ENCODE results near the gene NADK. TPM values are rescaled to one million over a fixed set of nuclear protein-coding genes. Genes with fewer than 3 reads are reported as not detected.

The NADK gene
- total RNA-seq, 2 experiments from 2014 or later = 156 to 184 TPM

- intact Hi-C loops (cut with micrococcal nuclease; ENCODE audit: unreplicated experiment) = no loop called here
Measured at GRCh38 chr1:1797731-1798341, 19.6 kb upstream of the NADK start.

GRCh38 chr1:1796466-1796865 is 18.2 kb upstream of the NADK start:
- BruUV-seq (replicated peaks) = no TSS peak
- no peak overlapping the region for H3K4me3 ChIP-seq (ENCODE audit: low read depth, low read length, poor library complexity, severe bottlenecking)
- H3K9me3 ChIP-seq (ENCODE audit: low read length) = no peaks in the 10 kb centered on the region
- intact Hi-C loops (cut with micrococcal nuclease; ENCODE audit: unreplicated experiment) = no loop called here
- peak; percentile 43 for DNase-seq (ENCODE audit: low spot score)
- peaks cover 42% of the 10 kb centered on the region for H3K79me2 ChIP-seq (ENCODE audit: insufficient read depth, low read depth, low read length)
- H3K36me3 ChIP-seq (ENCODE audit: insufficient read depth, low read length) = peaks cover 98% of the 10 kb centered on the region
- TF ChIP-seq EZH2phosphoT487 (IDR thresholded peaks at IDR 0.05; ENCODE audit: borderline replicate concordance, low read depth, low read length) (no peak), CTCF (conservative IDR thresholded peaks at IDR 0.05; ENCODE audit: low read length) (peak; percentile 71)
- peaks cover 5% of the 10 kb centered on the region; the same call in 1 of the 2 replicates for H4K20me1 ChIP-seq (ENCODE audit: insufficient read depth, low read length)
- H3K4me1 ChIP-seq (ENCODE audit: insufficient read depth, low read length, poor library complexity, severe bottlenecking) = peaks cover 13% of the 10 kb centered on the region
- H3K27ac ChIP-seq (ENCODE audit: low read depth, low read length, poor library complexity, severe bottlenecking) = no peak overlapping the region
- no peaks in the 10 kb centered on the region for H3K9me2 ChIP-seq (ENCODE audit: insufficient read depth, low read length)
- no peak overlapping the region for H2AFZ ChIP-seq (ENCODE audit: low read length)
- ChIA-PET POLR2A (interaction anchor here (0.5 to 1.6 kb wide), 2 partner anchors 17 to 32 kb away, joined by 3 read pairs; no protein-coding TSS in a partner anchor), CTCF (ENCODE audit: unreplicated experiment) (no interaction called here)
- H3K4me2 ChIP-seq (ENCODE audit: low read length) = no peak overlapping the region

More at GRCh38 chr1:1797731-1798341, 19.6 kb upstream of the NADK start:
- no TSS peak for BruUV-seq (replicated peaks)
- peak; percentile 21 for DNase-seq (ENCODE audit: low spot score)
- ChIA-PET CTCF (ENCODE audit: unreplicated experiment) (no interaction called here), POLR2A (interaction anchor here (0.6 kb wide), 1 partner anchor 23 kb away, joined by 3 read pairs; no protein-coding TSS in a partner anchor)
- no peak overlapping the region for H2AFZ ChIP-seq (ENCODE audit: low read length)
- TF ChIP-seq EZH2phosphoT487 (IDR thresholded peaks at IDR 0.05; ENCODE audit: borderline replicate concordance, low read depth, low read length) (no peak), CTCF (conservative IDR thresholded peaks at IDR 0.05; ENCODE audit: low read length) (no peak)
- H3K9me3 ChIP-seq (ENCODE audit: low read length) = no peaks in the 10 kb centered on the region
- H3K4me1 ChIP-seq (ENCODE audit: insufficient read depth, low read length, poor library complexity, severe bottlenecking) = peaks cover 19% of the 10 kb centered on the region
- peaks cover 55% of the 10 kb centered on the region for H3K79me2 ChIP-seq (ENCODE audit: insufficient read depth, low read depth, low read length)
- H3K27ac ChIP-seq (ENCODE audit: low read depth, low read length, poor library complexity, severe bottlenecking) = peak overlapping the region; percentile 36
- H4K20me1 ChIP-seq (ENCODE audit: insufficient read depth, low read length) = peaks cover 5% of the 10 kb centered on the region; the same call in 1 of the 2 replicates
- no peak overlapping the region for H3K4me2 ChIP-seq (ENCODE audit: low read length)
- H3K4me3 ChIP-seq (ENCODE audit: low read depth, low read length, poor library complexity, severe bottlenecking) = no peak overlapping the region
- peaks cover 98% of the 10 kb centered on the region for H3K36me3 ChIP-seq (ENCODE audit: insufficient read depth, low read length)
- H3K9me2 ChIP-seq (ENCODE audit: insufficient read depth, low read length) = no peaks in the 10 kb centered on the region

- no peak for DNase-seq (ENCODE audit: low spot score)
- Histone ChIP-seq H3K4me3 (ENCODE audit: low read depth, low read length, poor library complexity, severe bottlenecking) (no peak overlapping the region), H3K9me3 (ENCODE audit: low read length) (no peaks in the 10 kb centered on the region), H2AFZ (ENCODE audit: low read length) (no peak overlapping the region), H3K4me2 (ENCODE audit: low read length) (no peak overlapping the region), H3K36me3 (ENCODE audit: insufficient read depth, low read length) (peaks cover 97% of the 10 kb centered on the region), H3K9me2 (ENCODE audit: insufficient read depth, low read length) (no peaks in the 10 kb centered on the region), H4K20me1 (ENCODE audit: insufficient read depth, low read length) (peaks cover 2% of the 10 kb centered on the region; the same call in 1 of the 2 replicates), H3K27ac (ENCODE audit: low read depth, low read length, poor library complexity, severe bottlenecking) (no peak overlapping the region), H3K4me1 (ENCODE audit: insufficient read depth, low read length, poor library complexity, severe bottlenecking) (peaks cover 7% of the 10 kb centered on the region), H3K79me2 (ENCODE audit: insufficient read depth, low read depth, low read length) (peaks cover 30% of the 10 kb centered on the region; the same call in 1 of the 2 replicates)
- POLR2A ChIA-PET = interaction anchor here (1.6 kb wide), 1 partner anchor 15 kb away, joined by 3 read pairs; no protein-coding TSS in a partner anchor
- no peak for TF ChIP-seq EZH2phosphoT487 (IDR thresholded peaks at IDR 0.05; ENCODE audit: borderline replicate concordance, low read depth, low read length)
- 0 out of 2 replicates have a peak, but pooled peaks have one; percentile 15 for TF ChIP-seq CTCF (conservative IDR thresholded peaks at IDR 0.05; ENCODE audit: low read length)
- no TSS peak for BruUV-seq (replicated peaks)
- CTCF ChIA-PET (ENCODE audit: unreplicated experiment) = no interaction called here
- intact Hi-C loops (cut with micrococcal nuclease; ENCODE audit: unreplicated experiment) = no loop called here
Measured at GRCh38 chr1:1794999-1795398, 16.7 kb upstream of the NADK start.

Measured in OCI-LY7 (cell line).